Measurements from ENCODE around the gene KIF16B. TPM values are rescaled to one million over a fixed set of nuclear protein-coding genes. Genes with fewer than 3 reads are reported as not detected.

KIF16B gene
- total and polyA plus RNA-seq, 2 of the 8 experiments (the other 6 are each of a cell fraction or from before 2014, with no cell fraction given): 3.0 to 9.2 TPM

DNA sequence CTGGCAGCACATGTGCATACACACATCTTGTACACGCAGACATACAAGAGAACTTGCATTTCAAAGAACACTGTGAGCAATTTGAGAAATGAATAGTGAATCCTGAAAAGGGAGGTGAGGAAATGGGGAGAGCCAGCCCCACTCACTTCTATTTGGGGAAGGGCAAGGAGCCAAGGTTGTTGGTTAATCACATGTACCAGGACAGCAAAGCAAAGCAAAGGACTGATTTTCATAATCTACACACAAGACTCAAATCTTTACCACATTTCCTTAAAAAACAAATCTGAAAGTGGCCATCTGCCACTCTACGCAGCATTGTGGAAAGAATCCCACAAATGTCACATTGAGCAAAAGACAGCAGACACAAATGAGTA, 35.0 kb upstream of the KIF16B start (continued):
- TF ChIP-seq CHD7 (IDR thresholded peaks at IDR 0.05; ENCODE audit: insufficient replicate concordance, low read length): no peak
- no peak for TF ChIP-seq TEAD4 (IDR thresholded peaks at IDR 0.05; ENCODE audit: low read depth, low read length)
- no peak for TF ChIP-seq ZNF274 (IDR thresholded peaks at IDR 0.05; ENCODE audit: borderline replicate concordance, extremely low read depth, low read length)
- TF ChIP-seq TBP (IDR thresholded peaks at IDR 0.05; ENCODE audit: low read depth, low read length): no peak
- TF ChIP-seq CHD2 (IDR thresholded peaks at IDR 0.05; ENCODE audit: low read length): no peak
- no peak for TF ChIP-seq TAF7 (optimal IDR thresholded peaks at IDR 0.05; ENCODE audit: borderline replicate concordance, low read depth, low read length)
- TF ChIP-seq SIN3A (conservative IDR thresholded peaks at IDR 0.05 in 1 of 2, IDR thresholded peaks at IDR 0.05 in 1 of 2; ENCODE audit: low read depth in 1 of 2, low read length in 2 of 2): no peak
- TF ChIP-seq CEBPB (IDR thresholded peaks at IDR 0.05; ENCODE audit: low read depth, low read length): no peak
- no peak for TF ChIP-seq YY1 (IDR thresholded peaks at IDR 0.05; ENCODE audit: low read depth, low read length)

Measured in H1 (cell line).